Measurements from ENCODE around the gene URB2.
A peak's percentile ranks its signal among the peaks of the same experiment; 100 is the strongest.

The URB2 gene

GRCh38 chr1:229624521-229625070, 1.5 kb upstream of the URB2 start:
- Histone ChIP-seq H3K4me1 (no peaks in the 10 kb centered on the region; the same call in none of the 2 replicates), H3K36me3 (peaks cover 10% of the 10 kb centered on the region), H3K9me3 (no peaks in the 10 kb centered on the region), H3K4me3 (ENCODE audit: low read depth, low read length) (peak overlapping the region; percentile 74), H3K27me3 (no peaks in the 10 kb centered on the region)
- no peak for DNase-seq
- no peak for TF ChIP-seq CTCF (IDR thresholded peaks at IDR 0.05; ENCODE audit: low read depth, low read length)

DNA sequence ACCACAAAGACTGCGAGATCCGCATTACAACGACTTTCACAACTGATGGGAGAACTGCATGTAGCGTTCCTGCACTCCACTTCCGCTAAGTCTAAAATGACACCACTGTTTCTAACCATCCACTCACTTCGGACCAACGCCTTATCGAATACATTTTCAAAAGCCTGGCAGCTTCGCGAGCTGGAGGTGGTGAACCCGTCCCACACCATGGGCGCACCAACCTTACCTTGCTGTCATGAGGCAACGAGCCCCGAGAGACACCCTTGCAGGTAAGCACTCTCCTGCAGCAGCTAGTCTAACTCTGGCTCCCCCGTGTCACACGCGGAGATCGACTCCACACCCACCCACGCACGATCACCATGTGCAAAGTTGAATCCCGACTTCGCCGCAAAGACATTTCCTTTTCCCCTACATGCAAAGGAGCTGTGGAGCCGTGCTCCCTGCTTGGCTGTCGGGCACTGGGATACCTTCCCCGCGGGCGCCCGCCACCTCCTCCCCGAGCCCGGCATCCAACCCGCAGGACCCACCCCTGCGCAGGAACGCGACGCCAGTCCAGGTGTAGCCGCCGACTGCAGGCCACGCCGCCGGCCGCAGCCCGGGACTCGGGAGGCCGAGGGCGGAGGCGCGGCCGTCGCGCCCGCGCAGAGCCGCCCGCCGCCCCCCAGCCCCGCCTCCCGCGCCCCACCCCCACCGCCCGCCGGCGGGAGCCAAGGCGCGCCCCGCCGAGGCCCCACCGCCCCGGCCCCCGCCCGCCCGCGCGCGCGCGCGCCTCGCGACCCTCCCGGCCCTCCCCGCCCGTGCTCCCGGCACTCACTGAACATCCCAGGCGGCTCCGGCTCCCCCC, 754 bp upstream of the URB2 start:
- no peak for TF ChIP-seq CTCF (IDR thresholded peaks at IDR 0.05; ENCODE audit: low read depth, low read length)
- Histone ChIP-seq H3K36me3 (peaks cover 15% of the 10 kb centered on the region), H3K27me3 (no peaks in the 10 kb centered on the region), H3K4me1 (no peaks in the 10 kb centered on the region; the same call in none of the 2 replicates), H3K4me3 (ENCODE audit: low read depth, low read length) (peak overlapping the region; percentile 74), H3K9me3 (no peaks in the 10 kb centered on the region)
- DNase-seq: peak; percentile 63

DNA sequence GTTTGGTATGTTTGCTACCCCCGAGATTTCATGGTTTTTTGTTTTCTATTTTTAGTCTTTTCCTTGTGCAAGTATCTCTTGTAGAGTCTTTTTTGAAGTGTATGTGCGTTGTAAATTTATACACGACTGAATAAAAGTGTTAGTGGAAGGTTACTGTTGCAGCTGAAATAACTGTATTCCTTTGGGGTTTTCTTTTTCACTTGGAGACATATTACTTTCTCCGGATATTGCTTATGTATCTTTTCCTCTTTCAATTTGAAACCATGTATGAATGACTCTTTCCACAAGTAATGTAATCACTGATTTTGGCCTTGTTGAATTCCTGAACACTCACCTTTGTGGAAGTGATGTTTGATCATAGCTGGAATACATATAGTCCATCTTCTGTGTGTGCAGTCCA, 956 bp downstream of the URB2 start:
- Histone ChIP-seq H3K27me3 (no peaks in the 10 kb centered on the region), H3K4me3 (ENCODE audit: low read depth, low read length) (peak overlapping the region; percentile 99), H3K4me1 (no peaks in the 10 kb centered on the region; the same call in none of the 2 replicates), H3K9me3 (no peaks in the 10 kb centered on the region), H3K36me3 (peaks cover 26% of the 10 kb centered on the region)
- DNase-seq: no peak
- TF ChIP-seq CTCF (IDR thresholded peaks at IDR 0.05; ENCODE audit: low read depth, low read length): no peak

GRCh38 chr1:229629261-229629660, 3.2 kb downstream of the URB2 start:
- Histone ChIP-seq H3K9me3 (no peaks in the 10 kb centered on the region), H3K4me1 (no peaks in the 10 kb centered on the region; the same call in 1 of the 2 replicates), H3K27me3 (no peaks in the 10 kb centered on the region), H3K36me3 (peaks cover 41% of the 10 kb centered on the region), H3K4me3 (ENCODE audit: low read depth, low read length) (no peak overlapping the region)
- no peak for TF ChIP-seq CTCF (IDR thresholded peaks at IDR 0.05; ENCODE audit: low read depth, low read length)
- no peak for DNase-seq

DNA sequence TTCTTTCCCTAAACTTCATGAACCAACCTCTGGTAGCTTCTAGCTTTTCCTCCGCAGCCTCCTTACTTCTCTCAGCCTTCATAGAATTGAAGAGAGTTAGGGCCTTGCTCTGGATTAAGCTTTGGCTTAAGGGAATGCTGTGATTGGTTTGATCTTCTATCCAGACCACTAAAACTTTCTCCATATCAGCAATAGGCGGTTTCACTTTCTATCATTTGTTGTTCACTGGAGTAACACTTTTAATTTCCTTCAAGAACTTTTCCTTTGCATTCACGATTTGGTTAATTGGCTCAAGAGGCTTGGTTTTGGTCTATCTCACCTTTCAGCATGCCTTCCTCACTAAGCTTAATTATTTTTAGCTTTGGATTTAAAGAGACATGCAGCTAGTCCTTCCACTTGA, 5.1 kb downstream of the URB2 start:
- Histone ChIP-seq H3K9me3 (no peaks in the 10 kb centered on the region), H3K27me3 (no peaks in the 10 kb centered on the region), H3K4me1 (no peaks in the 10 kb centered on the region; the same call in 1 of the 2 replicates), H3K36me3 (peaks cover 58% of the 10 kb centered on the region), H3K4me3 (ENCODE audit: low read depth, low read length) (no peak overlapping the region)
- no peak for TF ChIP-seq CTCF (IDR thresholded peaks at IDR 0.05; ENCODE audit: low read depth, low read length)
- no peak for DNase-seq

DNA sequence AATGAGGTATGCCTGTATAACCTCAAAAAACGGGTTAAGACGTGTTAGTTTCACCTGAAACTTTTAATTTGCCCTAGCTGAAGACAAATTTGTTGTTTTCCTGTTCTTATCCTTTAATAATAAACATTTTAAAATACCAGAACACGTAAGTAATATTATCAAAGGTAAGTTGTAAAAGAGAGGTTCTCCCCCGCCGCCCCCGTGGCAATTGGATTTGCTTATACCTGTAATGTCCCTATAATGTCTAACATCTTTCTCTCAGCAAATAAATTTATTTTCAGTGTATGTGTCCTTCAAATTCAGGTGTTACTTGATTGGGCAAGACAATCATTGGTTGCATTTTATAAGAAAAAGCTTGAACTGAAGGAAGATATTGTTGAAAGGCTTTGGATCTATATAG, 5.9 kb downstream of the URB2 start:
- H3K9me3 ChIP-seq: no peaks in the 10 kb centered on the region
- no peaks in the 10 kb centered on the region; the same call in 1 of the 2 replicates for H3K4me1 ChIP-seq
- H3K36me3 ChIP-seq: peaks cover 67% of the 10 kb centered on the region
- no peak for DNase-seq
- H3K4me3 ChIP-seq (ENCODE audit: low read depth, low read length): no peak overlapping the region
- TF ChIP-seq CTCF (IDR thresholded peaks at IDR 0.05; ENCODE audit: low read depth, low read length): no peak
- no peaks in the 10 kb centered on the region for H3K27me3 ChIP-seq

Data from BE2C (cell line).